HK-2 (cell line): ENCODE results near the gene NUP214.
"Not testable (repeated sequence)": the region's sequence is repeated elsewhere in the genome, so short reads cannot be mapped to it uniquely, and the experiment has no call there.

Experiments used
- DNase-seq: peaks from one replicate; pipeline ENCODE4 v3.0.0-alpha.2; 2018; ENCODE audit not compliant: unreplicated experiment

The NUP214 gene

DNA sequence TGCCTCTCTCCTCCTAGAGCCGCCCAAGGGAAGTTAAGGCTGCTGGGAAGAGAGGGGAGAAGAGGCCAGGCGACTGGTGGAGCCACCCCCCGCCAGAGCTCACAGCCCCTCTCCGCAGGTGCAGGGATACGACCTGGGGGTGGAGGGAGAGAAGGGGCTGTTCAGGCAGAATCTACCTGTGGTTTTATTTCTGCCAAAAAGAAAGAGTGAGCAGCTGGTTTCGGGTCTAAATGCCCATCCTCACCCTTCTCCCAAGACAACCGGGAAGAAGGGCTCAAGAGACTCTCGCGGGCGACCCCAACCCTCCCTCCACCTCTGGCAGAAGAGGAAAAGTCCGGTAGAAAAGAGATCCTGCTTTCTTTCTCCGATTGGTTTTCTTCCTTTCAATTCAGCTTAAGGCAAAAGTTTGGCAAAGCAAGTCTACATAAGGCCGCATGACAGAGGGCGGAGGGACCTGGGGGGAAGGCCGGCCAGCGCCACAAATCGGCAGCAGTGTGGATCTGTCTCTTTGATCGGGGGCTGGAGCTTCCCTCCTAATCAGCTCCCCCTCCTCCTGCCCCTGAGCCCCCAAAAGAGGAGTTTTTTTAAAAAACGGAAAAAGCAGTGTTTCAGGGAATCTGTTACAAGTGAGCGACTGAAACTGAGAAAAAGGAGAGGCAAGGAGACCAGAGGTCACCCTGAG is 134.7 kb downstream of the NUP214 start:
- DNase-seq: no peak

DNA sequence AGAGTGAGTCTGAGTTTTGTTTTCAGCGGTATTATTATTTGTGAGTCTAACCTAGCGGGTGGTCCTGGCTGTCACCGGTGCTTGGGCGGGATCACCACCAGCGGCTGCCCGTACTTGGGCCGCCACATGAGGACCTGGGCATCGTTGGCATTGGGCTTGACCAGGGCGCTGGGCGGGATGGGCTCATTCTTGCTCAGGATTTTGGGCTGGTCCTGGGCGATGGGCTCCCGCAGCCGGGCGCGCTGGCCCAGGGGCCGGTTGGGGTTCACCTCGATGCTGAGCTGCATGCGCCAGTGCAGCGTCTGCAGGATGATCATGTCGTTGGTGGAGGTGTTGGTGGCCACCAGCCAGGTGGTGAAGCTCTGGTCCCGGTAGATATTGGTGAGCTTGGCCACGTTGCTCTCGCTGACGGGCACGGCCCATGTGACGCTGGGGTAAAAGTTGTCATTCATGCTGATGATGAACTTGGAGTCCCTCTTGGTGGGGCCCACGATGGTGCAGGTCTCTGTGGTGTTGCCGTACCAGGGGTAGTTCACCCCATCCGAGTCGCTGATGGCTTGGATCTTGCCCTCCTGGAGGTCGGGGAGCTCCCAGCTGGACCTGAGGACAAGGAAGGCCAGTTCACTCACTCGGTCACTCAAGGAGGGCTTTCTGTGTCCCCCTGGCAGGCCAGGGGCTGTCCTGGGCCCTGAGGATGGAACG is 135.5 kb downstream of the NUP214 start:
- DNase-seq: no peak

DNA sequence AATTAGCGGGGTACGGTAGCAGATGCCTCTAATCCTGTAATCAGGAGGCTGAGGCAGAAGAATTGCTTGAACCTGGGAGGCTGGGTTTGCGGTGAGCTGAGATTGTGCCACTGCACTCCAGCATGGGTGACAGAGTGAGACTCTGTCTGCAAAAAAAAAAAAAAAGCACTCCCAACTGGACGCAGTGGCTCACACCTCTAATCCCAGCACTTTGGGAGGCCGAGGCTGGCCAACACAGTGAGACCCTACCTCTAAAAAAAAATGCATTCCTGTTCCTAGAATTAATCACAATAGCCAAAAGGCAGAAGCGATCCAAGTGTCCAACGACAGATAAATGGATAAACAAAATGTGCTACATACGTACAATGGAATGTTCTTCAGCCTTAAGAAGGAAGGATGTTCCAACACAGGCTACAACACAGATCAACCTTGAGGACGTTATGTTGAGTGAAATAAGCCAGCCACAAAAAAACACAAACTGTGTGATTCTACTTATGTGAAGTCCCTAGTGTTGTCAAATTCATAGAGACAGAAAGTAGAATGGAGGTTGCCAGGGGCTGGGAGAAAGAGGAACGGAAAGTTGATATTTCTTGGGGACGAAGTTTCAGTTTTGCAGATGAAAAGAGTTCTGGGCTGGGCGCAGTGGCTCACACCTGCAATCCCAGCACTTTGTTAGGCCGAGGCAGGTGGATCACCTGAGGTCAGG is 137.1 kb downstream of the NUP214 start:
- no peak for DNase-seq

DNA sequence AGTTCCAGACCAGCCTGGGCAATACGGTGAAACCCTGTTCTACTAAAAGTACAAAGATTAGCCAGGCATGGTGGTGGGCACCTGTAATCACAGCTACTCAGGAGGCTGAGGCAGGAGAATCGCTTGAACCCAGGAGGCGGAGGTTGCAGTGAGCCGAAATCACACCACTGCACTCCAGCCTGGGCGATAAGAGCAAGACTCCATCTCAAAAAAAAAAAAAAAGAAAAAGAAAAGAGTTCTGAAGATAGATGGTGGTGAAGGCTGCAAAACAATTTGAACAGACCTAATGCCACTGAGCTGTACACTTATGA is 137.6 kb downstream of the NUP214 start:
- DNase-seq: not testable (repeated sequence)

DNA sequence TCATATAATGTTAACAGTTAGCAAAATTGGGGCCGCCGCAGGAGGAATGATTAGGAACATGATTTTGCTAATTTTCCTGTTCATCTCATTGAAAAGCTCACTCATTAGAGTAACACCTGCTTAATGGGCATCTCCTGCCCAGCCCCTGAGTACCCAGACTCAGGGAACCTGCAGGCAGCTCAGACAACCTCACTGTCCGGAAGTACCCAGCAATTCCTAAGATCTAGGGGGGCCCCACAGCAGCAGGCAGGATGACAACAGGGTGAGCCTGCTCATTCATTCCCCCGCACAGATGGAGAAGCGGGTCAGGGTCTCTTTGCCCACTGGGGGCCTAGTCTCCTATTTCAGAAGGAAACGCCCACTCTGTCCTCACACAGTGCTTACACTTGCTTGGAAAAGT is 138.3 kb downstream of the NUP214 start:
- DNase-seq: no peak

DNA sequence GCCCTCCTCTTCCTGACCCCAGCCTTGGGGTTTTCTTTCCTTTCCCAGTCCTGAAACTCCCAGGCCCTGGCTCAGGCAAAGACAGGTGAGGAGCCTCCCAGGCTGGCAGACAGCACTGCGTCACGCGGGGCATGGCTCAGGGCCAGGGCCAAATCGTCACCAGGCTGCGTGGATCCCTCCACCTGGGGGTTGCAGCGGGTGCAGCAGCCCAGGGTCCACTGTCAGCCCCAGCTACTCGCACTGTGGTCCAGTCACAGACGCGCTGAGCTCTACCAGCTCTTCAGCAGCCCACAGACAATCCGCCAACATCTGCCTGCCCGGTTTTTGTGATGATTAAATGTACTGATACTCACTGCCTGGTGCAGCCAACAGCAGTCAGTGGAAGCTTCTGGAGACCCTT is 138.8 kb downstream of the NUP214 start:
- DNase-seq: no peak

DNA sequence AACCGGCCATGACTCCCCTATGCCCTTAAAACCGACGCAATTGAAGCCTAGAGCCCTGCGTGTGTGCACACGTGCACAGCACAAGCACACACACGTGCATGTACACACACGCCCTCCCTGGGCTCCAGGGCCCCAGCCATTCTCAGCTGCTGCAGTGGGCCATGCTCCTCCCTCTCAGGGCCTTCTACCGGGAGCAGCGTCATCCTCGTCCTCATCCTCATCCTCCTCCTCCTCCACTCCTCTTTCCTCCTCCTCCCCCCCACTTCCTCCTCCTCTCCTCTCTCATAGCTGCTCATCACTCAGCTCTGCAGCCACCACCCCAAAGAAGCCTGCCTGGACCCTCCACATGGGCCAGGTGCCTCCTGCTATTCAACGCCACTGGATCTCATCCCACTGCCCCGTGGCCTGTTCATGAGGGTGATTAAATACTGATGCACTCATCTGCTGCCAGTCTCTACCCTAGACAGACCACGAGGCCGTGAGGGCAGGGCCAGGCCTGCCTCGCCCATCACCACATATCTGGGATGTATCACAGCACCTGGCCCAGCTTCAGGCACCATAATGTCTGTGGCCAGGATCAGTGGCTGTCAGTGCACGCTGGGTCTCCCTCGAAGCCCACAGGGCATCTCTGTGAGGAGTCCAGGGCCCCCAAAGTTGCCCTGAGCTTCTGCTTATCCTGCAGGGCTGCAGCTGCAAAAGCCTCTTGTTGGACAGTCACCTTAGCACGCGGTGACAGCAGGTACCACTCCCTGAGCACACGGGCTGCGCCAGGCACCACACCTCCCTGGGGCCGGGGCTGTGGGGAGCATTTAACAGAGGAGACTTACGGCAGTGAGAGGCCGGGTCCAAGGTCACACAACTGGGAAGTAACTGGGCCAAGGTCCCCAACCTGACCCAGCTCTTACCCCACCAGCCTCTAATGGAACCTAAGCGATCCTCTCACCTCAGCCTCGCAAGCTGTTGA is 141.2 kb downstream of the NUP214 start:
- no peak for DNase-seq

DNA sequence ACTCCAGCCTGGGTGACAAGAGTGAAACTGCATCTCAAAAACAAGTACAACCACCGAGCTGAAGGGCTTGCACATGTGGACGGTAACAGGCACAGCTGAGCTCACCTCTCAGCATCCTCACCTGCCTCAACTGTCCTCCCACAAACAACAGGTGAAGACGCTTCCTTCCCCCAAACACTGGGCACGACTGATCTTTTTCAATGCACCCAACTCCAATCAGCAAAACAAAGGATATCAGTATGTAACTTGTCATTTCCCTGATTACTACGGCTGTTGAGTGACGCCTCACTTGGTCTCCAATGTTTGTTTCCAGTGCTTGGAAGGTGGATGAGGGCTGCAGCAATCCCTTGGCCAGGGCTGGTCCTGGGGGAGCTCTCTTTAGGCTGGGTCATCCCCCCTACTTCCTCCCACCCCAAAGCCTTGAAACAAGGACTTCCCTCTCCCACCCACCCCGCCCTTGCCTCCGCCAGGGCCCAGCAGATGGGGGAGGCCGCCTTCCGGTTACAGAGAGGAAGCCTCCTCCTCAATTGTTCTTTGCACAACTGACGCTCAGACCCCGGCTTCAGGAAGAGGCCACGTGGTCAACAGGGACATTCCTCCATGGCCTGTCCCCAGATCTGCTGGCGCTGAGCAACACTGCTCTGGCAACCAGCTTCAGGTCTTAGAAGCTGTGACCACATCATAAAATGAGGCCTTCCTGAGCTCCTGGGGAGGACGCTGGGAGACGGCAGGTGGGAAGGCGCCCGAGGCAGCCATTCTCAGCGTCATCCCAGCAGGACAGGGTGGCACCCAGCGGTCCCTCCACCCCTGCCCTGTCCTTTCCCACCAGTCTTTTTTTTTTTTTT is 145.0 kb downstream of the NUP214 start:
- no peak for DNase-seq

DNA sequence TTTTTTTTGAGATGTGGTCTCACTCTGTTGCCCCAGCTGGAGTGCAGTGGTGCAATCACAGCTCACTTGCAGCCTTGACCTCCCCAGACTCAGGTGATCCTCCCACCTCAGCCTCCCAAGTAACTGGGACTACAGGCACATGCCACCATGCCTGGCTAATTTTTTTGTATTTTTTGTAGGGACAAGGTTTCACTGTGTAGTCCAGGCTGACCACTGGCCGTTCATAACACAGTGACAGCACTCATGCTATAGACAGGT is 145.6 kb downstream of the NUP214 start:
- DNase-seq: not testable (repeated sequence)

DNA sequence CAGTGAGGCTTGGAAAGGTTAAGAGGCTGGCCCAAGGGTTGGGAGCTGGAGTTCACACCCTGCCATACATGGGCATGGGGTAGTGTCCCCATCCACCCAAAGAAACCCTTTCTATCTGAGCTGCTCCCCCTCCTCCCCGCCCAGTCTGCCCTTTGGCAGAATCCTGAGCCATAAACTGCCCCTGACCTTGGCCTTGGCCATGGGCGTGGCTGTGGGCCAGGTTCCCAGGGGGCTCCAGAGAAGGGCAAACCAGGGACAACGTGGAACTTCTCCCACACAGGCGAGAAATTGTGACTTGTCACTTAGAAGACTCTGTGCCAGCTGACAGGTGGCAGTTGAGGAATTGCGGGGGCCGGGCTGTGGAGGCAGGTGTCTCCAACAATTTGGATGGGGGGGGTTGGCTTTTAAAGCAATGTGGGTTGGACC is 146.1 kb downstream of the NUP214 start:
- no peak for DNase-seq

DNA sequence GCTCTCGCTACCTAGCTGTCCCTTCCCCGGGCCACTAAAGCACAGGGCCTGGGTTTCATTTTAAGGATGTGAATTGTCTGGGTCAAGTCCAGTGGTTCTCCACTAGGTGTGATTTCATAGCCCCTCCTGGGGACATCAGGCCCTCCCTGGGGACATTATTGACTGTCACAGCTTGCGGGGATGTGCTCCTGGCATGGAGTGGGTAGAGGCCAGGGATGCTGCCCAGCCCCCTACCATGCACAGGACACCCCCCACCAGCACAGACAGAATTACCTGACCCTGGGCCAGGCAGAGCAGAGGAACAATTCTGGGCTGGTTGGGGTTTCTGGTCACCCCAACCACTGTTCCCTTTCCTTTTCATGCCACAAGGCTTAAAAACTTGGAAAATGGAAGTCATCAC is 146.8 kb downstream of the NUP214 start:
- DNase-seq: no peak

DNA sequence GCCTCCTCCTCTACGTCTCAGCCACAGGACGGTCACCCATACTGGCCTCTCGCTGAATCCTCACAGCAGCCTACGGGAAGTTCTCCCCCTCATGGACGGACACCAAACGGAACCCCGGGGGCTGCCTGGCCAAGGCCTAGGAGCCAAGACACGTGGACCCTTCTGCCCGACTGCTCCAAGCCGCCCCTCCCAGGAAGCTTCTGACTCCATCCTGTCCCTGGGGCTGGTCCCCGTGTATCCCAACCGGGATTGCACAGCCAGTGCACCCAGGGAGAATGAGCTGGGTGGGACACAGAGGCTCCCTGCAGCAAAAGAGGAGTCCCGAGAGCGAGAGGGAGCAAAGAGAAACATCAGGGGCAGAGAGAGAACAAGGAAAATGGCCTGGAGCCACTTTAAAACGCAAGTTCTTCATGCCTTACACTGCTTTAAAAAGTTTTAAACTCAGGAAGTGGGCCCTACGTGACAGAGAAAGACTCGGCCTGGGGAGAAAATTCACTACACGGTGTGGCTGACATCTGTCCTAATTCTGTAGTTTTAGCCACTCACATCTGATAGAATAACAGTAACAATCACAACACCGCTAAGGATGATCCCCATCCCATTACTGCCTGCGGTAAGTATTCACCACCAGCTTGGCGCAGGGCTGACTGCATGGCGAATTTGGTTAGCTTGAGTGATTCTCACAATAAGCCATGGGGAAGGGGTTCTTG is 147.9 kb downstream of the NUP214 start:
- no peak for DNase-seq

DNA sequence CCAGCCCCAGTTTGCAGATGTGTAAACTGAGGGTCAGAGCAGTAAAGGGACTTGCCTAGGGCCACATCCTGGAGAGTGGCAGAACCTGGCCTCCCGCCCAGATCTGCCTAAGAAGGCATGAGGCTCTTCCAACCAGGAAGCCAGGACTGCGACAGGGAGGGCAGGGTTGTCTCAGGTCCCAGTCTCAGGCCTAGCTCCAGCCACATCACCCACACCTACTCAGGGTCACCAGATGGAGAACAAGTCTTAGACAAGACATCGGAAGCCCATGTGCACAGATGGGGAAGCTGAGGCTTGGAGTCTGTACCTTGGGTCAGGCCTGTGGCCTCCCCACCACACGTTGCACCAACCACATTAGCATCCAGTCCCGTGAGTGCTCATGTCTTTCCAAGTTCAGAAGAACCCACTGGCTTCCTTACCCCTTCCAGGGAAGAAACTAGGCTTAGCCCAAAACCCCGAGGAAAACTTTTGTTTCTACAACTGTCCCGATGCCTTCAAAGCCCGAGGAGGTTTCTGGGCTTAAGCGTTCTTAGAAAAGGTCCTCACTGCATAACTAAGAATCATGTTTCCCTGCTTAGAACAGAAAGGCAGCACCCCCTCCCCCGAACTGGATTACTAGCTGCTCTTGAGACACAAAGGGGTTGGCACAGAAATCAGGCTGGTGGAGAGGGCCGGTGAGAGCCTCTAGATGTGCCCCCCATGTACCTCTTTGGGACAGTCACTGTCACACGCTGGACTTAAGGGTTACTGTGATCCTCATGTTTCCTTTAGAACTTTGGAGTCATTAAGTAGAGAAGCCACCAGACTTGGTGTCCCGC is 148.7 kb downstream of the NUP214 start:
- no peak for DNase-seq

DNA sequence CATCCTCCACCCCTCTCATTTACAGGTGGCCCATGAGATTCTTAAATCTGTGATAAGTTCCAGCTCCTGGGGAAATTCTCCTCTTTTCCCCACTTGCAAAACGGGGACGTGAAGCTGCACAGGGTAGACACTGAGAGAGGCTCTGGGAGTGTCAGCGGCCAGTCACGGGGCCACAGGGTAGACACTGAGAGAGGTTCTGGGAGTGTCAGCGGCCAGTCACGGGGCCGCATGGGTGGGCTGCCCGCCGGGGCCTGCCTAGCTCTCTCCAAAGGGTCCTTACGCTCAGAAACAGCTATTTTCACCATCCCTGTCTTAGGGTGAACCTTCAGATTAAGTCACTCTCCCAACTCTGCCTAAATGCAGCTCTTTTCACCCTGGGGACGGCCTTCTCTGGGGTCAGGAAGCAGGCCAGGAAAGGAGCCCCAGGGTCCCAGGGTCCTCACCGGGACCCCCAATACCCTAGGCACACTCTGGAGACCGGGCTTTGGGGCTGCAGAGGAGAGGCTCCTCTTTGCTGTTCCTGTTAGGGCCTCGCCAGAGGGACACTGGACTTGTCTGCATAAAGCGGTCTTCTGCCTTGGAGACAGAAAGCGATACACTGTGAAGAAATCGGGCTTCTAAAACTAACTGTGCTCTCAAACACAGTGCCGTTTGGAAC is 149.4 kb downstream of the NUP214 start:
- no peak for DNase-seq

DNA sequence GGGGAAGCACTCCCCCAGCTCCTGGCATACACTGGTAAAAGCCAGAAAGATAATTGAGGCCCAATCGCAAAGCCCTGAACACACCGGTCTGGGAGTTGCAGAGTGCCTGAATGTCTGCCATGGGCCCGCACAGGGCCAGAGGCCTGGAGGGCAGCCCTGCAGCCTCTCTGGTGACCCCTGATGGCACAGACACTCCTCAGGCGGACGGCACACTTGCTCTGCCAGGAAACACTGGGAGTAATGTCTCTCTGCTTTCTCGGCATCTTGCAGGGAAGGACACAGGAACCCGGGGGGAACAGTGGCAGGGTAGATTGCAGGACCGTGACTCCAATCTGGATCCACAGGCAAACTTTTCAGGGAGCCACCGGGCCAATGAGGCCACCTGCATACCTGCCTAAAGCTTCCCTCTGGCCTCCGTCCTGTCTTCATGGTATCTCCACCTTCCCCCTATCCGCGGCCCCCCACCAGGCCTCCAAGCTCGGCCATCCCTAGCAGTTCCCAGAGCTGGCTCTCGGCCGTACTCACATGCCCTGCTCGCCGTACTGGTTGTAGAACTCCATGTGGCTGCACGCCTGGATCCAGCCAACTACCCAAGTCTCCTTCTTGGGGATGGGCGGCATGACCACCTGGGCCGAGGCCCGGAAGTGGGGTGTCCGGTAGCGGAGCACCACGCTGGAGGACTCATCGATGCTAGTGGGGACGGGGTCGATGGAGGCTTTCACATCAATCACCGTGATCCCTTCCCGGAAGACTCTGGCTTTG is 150.1 kb downstream of the NUP214 start:
- DNase-seq: no peak

DNA sequence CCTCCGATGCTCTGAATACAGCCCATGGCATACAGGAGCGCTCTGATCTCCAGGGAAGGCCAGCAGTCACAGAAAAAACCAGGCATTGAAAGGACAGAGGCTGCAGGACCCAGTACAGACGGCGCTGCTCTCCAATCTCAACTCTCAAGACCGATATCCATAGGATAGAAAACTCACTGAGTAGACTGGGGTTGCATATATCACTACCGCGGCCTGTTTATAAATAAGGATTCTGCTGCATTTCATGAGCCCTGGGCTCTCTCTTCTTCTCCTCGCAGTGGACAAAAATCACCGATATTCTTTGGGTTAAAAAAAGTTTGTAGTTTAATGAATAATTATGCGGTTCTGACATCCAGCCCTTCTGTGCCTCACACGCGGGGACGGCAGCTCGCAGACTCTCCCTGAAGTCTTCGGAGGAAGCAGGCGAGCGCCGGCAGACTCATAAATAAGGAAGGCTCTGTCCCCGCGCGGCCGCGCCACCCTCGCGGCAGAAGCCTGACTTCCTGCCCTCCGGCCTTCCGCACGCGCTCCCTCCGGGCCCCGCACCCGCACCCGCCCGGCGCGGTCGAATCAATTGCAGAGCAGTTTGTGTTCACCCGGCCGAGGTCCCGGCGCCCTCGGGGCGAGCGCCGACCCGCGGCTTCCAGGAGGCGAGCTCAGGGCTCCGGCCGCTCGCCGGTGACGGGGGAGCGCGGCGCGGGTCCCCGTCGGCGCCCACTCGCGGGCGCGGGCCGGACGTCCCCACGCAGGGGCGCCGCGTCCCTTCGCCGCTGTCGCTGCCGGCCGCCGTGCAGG is 150.9 kb downstream of the NUP214 start, which contains the start of gene FAM78A:
TSS of gene FAM78A (minus strand) at position 417 of the 795 bp plus-strand sequence. CDS start at position 86, 331 bp downstream.
- peak; percentile 25 for DNase-seq

DNA sequence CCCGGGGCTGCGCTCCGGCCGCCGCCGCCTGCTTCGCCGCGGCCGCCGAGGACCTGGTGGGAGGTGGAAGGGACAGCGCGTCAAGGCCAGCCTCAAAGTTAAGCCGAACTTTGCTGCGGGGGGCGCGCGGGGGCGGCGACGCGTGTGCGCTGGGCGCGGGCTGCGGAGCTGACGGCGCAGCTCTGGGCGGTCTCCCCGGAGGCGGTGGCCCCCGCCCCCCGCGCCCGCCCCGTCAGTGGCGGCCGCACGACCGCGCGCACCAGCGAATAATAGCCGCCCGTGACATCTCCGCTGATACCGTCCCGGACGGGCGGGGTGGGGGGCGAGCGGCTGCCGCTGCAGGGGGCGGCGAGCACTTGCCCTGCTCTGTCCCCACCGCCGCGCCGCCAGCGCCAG is 151.5 kb downstream of the NUP214 start:
- DNase-seq: no peak
